GM19468 (cell line): ENCODE results near the gene PACSIN3.
"Not testable (repeated sequence)": the region's sequence is repeated elsewhere in the genome, so short reads cannot be mapped to it uniquely, and the experiment has no call there.

Experiments
- ATAC-seq: cut with Tn5 transposase; IDR thresholded peaks from one replicate; pipeline ENCODE4 v1.9.1; 2021; ENCODE audit warnings: mild to moderate bottlenecking, moderate library complexity, moderate number of reproducible peaks; ENCODE audit not compliant: unreplicated experiment; ENCODE audit errors: extremely low read depth

PACSIN3 gene

DNA sequence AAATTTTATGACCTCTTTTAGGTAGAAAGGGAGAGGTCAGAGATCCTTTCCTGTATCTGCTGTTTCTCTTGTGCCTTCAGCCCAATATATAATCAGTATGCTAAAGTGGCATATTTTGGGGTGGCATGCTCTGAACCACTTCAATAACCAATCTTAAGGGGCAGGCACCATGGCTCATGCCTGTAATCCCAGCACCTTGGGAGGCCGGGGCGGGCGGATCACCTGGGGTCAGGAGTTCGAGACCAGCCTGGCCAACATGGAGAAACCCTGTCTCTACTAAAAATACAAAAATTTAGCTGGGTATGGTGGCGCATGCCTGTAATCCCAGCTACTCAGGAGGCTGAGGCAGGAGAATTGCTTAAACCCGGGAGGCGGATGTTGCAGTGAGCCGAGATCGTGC is 11.9 kb upstream of the PACSIN3 start:
- not testable (repeated sequence) for ATAC-seq

DNA sequence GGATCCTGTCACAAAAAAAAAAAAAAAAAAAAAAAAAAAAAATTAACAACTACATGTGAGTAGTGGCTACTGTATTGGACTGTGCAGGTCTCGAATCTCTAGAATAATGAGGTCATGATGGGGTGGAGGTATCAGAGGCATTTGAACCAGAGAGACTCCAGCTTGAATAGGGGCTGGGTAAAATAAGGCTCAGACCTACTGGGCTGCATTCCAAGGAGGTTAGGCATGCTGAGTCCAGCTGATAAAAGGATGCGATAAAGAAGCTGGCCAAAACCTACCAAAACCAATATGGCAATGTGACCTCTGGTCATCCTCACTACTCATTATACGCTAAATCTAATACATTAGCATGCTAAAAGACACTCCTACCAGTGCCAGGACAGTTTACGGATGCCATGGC is 5.9 kb upstream of the PACSIN3 start:
- no peak for ATAC-seq

DNA sequence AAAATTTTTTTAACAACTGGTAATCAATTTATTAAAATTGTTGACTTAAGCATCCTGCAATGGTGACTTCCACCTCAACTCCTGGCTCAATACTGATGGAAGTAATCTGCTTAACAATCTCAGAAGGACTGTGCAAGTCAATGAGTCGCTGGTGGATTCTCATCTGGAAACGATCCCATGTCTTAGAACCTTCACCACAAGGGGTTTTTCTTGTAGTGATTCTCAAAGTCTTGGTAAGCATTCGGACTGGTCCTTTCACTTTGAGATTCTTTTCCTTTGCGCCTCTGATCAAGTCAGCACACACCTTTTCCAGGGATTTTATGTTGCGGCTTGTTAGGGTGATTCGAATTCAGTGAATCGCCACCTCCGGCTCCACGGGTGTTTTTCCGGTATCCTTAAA is 4.9 kb upstream of the PACSIN3 start:
- ATAC-seq, result not testable (repeated sequence)

DNA sequence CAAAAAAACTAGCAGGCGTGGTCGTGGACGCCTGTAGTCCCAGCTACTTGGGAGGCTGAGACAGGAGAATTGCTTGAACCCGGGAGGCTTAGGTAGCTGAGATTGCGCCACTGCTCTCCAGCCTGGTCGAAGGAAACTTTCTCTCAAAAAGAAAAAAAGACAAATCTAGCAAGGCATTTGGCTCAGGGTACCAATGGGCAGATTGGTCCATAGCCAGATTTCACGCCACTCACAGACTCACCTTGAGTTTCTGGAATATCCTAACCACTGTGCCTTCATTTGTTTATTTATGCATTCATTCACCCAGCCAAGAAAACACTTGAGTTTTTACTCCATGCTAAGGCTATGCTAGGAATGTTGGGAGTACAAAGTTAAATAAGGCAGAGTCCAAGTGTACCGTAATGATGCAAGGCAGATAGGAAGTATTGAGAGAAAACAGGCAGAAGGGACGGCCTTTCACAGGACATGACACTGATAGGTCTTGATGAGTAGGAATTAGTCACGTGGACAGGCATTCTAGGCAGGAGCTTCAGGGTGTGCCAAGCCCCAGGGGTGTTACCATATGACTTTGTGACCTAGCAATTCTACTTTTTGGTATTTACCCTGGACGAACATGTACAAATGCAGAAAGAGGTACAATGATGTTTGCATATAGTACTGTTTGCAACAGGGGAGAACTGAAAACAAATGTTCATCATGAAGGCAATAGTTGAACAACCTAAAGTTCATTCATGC is 3.0 kb upstream of the PACSIN3 start:
- ATAC-seq, result no peak

DNA sequence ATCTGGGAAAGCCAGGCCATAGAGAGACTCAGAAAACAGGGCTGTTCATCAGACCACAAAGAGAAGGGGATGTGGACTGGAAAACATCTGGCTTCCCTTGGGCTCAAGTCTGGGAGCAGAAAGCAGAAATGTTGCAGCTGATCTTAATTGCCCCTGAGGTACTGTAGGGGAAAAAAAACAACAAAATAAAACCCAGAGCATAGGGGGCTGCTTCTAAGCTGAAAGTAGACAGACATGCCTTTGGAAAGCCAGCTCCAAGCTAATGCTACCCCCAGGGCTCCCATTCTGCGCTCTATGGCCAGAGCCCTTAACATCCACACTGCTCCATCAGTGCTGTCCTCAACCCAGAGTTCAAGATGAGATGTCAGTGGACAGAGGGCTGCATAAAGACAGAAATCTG is 2.0 kb upstream of the PACSIN3 start:
- no peak for ATAC-seq

DNA sequence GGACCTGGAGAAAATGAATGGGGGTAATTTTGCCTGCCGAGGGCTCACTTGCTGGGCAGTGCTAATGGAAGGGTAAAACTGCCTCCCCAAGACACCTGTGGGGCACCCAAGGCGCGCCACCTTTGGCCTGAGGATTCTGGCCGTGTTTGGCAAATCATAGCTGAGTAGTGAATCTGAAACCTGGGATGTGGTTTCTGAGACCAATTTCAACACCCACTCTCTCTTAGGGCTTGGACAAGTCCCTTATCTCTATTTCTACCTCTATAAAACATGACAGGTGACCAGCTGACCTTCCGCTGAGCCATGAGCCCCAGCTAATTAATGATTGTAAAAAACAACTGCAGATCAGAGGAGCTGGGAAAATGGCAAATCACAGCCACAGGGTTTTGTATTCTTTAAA is 1.5 kb upstream of the PACSIN3 start:
- no peak for ATAC-seq

DNA sequence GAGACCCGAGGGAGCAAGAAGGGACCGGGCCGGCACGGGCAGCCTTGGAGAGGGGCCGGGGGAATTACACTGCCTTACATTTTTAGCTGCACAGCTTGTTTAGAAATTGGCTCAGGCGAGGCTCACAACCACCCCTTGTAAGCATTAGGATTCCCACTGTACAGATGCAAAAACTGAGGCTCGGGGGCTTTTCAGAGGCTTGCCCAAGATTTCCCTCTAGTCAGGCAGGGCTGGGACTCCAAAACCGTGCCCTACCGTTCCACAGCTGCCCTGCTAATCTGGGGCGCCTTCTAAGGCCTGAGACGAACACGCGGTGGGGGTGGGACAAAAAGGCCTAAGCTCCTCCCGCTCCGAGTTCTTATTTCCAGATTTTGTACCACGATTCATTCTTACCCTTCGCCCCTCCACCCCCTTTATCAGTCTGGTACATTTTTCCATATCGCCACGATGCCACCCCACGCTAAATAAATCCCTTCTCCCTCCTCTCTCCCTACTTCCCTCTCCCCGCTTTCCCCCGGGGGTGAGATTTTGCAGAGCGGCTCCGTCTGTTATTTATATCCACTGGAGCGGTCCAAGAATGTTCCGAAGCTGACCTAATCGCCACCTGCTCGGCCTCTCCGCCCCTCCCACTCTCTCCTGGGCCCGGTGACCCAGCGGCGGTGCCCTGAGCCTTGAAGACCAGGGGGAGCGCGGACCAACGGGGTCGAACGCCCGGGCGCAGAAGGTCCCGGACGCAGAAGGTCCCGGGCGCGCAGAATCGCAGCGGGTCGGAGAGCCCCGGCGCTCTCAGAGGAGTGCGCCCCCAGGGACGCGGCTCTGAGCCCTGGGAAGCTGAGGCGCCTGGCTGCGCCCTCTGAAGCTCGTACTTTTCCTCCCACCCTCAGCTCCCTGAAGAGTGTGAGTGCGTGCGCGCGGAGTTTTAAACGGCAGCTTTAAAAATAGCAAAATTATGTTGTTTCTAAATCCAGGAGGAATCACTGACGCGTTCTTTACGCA is 764 bp upstream of the PACSIN3 start:
- no peak for ATAC-seq

- ATAC-seq, result no peak
Observed at GRCh38 chr11:47185305-47186075, 744 bp downstream of the PACSIN3 start.

DNA sequence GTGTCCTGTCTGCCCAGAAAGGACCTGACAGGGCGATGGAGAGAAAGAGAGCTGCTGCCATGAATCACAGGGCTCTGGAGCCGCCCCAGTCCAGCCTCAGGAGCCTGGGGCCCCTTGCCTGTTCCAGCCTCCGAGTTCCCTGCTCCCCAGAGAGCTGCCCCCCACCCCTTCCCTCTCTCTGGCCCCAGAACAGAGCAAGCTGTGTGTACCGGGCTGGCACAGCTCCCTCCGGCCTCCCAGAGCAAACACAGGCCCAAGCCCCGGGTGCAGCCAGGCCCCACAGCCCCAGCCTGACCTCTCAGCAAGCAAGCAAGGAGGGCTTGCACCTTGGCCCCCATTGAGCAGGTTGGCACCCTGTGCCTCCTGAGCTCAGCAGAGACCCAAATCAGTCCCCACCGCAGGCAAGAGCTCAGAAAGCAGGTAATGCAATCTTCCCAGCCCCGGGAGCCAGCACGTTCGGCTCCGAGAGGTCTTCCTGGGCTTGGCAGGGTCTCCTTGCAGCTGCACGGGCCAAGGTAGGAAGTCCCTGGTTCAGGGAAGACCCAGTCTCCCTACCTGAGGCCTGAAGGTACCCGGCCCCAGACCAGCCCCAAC is 1.4 kb downstream of the PACSIN3 start:
- no peak for ATAC-seq

GRCh38 chr11:47183969-47184368 is 2.3 kb downstream of the PACSIN3 start:
- no peak for ATAC-seq

DNA sequence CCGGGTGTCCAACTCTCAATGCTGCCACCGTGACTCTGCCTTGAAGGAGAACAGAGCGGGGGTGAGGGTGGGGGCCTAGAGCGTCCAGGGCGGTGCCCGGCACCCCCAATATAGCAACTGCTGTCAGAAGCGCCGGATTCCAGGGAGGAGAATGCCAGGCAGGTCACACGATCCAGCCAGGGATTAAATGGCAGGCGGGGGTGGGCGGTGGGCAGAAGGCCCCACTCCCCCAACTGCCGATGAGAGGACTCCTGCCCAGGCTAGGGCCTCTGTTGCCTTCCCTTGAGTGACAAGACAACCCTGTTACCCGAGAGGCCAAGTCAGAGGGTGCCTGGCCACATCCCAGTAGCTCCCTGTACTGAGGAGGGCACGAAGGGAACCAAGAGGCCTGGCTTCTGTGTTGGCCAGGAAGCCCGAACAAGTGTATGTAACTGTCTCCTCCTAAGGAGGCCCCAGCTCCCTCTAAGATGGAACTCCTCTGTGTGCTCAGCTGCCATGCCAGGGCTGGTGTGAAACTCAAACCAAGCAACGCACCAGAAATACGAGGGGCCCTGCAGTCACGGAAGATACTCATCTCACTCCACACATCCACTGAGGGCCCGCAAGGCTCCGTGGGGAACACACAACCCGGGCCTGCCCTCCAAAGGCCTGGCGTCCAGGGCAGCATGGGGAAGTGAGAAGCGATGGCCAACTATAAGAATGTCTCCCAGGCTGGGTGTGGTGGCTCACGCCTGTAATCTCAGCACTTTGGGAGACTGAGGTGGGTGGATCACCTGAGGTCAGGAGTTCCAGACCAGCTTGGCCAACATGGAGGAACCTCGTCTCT is 3.0 kb downstream of the PACSIN3 start:
- no peak for ATAC-seq

DNA sequence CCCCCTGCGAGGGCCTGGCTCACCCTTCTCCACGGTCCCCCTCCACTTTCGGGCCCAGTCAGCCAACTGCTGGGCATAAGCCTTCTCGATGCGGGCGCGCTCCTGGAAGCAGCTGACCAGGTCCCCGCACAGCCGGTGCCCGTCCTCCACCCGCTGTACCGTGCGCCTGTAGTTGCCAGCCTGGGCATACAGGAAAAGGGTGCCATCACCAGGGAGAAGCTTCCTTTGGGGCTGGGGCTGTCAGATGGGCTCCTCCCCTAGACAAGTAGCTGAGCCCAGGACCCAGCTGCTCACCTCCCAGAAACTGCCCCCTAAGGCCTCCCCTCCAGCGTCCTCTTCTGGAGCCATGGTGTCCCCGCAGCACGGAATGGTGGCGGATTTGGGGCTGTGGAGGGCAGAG is 3.9 kb downstream of the PACSIN3 start:
- no peak for ATAC-seq

GRCh38 chr11:47181271-47181670 is 5.0 kb downstream of the PACSIN3 start:
- ATAC-seq, result no peak

DNA sequence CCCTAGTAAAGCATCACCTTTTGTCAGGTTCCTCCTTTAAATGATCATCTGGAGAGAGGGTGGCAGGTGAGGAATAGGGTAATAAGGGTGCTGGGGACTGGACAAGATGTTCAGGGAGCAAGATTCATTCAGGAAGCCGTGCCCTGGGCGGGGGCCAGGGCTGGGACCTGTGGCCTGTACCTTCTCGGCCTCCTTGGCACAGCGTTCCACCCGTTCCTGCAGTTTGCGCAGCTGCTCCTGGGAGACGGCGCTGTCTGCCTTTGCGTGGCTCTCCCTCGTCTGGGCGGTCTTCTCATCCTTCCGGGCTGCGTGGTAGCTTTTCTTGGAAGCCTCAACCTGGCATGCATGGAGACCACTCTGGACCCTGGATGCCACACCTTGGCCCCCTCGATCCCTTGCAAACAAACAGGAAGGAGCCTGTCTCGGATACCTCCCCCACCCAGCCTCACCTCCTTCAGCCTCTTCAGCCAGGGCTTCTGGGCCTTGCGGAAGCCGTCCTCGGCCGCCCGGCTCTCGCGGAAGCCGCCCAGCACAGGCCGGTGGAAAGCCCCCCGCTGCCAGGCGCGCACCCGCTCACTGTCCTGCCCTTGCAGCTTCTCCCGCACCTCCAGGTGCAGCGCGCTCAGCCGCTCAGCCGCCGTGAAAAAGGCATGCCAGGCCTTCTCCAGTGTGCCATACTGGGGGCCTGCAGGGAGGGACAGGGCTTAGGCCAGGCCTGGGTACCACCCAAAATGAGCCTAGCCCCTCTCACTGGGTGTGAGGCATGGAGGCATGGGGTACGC is 6.0 kb downstream of the PACSIN3 start:
- no peak for ATAC-seq

DNA sequence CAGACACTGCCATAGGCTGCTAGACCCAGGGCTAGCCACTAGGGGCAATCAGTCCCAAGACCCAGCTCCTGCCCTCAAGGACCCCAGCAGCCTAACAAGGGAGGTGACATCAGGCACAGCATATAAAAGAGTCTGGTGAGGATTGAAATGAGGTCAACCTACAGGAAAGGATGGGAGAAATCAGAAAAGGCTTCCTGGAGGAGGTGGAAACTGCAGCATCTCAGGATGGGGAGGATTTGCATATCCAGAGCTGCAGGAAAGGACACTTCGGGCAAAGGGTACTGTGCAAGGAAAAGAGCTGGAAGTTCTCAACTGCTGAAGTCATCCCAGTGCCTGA is 6.6 kb downstream of the PACSIN3 start:
- no peak for ATAC-seq

- ATAC-seq, result no peak
Observed at GRCh38 chr11:47178737-47179654, 7.2 kb downstream of the PACSIN3 start.

DNA sequence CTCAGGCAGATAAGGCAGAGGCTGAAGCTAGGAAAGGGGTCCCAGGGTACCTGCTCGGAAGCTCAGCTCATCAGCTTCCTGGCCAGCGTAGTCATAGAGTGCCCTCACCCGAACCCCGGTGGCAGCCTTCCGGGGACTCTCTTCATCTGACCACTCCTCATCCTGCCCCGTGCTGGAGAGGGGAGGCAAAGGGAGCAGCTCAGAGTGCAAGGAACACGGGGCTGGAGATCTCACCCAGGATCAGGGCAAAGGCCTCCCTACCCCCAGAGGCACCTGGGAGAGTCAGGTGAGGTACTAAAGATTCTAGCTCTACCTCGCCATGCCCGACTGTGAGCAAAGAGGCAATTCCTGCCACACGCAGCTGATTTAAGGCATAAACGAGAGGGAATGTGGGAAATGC is 7.9 kb downstream of the PACSIN3 start:
- ATAC-seq, result no peak

DNA sequence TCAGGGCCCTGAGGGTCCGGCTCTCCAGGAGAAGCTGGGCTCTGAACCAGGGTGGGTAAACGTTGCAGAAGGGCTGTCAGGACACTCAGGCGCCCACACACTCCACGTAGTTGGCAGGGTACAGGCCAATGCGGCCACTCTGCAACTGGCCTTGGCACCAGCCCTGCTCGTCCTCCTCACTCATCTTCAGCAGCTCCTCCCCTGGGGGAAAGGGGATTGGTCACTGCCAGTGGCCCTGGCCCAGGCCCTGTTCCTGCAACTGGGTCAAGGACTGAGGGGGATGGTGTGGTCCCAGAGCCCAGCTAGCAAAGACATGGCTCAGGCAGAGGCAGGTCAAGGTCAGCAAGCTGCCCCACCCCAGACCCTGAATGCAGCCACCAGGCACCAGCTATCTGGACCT is 8.4 kb downstream of the PACSIN3 start:
- ATAC-seq, result no peak
